Endometrium (tissue), 2 donors: ENCODE data around the gene CCNL2.
"Not testable (repeated sequence)": the region's sequence is repeated elsewhere in the genome, so short reads cannot be mapped to it uniquely, and the experiment has no call there.

Experiments used
- FAIRE-seq: peaks from 2 replicates; lab custom pipeline; 2012; peaks lifted over from hg19 to GRCh38; lab: Jason Lieb, UNC
- donor health status: control.
- donor health status: control.

The CCNL2 gene

GRCh38 chr1:1432274-1432950, 33.3 kb upstream of the CCNL2 start:
- no peak for FAIRE-seq

GRCh38 chr1:1431845-1432273, 32.7 kb upstream of the CCNL2 start:
- FAIRE-seq, result no peak

GRCh38 chr1:1430992-1431844, 32.1 kb upstream of the CCNL2 start:
- no peak for FAIRE-seq

GRCh38 chr1:1430114-1430982, 31.2 kb upstream of the CCNL2 start:
- FAIRE-seq, result no peak

- no peak for FAIRE-seq
Measured at GRCh38 chr1:1429671-1430073, 30.5 kb upstream of the CCNL2 start.

GRCh38 chr1:1428967-1429366, 29.8 kb upstream of the CCNL2 start:
- FAIRE-seq, result not testable (repeated sequence)

GRCh38 chr1:1428174-1428573, 29.0 kb upstream of the CCNL2 start:
- FAIRE-seq, result no peak

GRCh38 chr1:1427820-1428148, 28.6 kb upstream of the CCNL2 start:
- FAIRE-seq, result no peak

GRCh38 chr1:1427106-1427819, 28.1 kb upstream of the CCNL2 start:
- no peak for FAIRE-seq

GRCh38 chr1:1426496-1427105, 27.5 kb upstream of the CCNL2 start:
- FAIRE-seq, result no peak

GRCh38 chr1:1425753-1426495, 26.8 kb upstream of the CCNL2 start:
- FAIRE-seq, result no peak

GRCh38 chr1:1425426-1425752, 26.3 kb upstream of the CCNL2 start:
- FAIRE-seq, result no peak

- no peak for FAIRE-seq
Measured at GRCh38 chr1:1424707-1425106, 25.6 kb upstream of the CCNL2 start.

- no peak for FAIRE-seq
Measured at GRCh38 chr1:1423245-1423597, 24.1 kb upstream of the CCNL2 start.

GRCh38 chr1:1422465-1423244, 23.5 kb upstream of the CCNL2 start:
- no peak for FAIRE-seq

- FAIRE-seq, result no peak
Measured at GRCh38 chr1:1421907-1422464, 22.9 kb upstream of the CCNL2 start.

GRCh38 chr1:1421147-1421906, 22.2 kb upstream of the CCNL2 start, which contains the start of gene ANKRD65:
ANKRD65 (minus strand) TSS chr1:1421276; CDS start chr1:1421005, 271 bp downstream.
- FAIRE-seq, result no peak

- FAIRE-seq, result no peak
Measured at GRCh38 chr1:1420654-1421141, 21.6 kb upstream of the CCNL2 start.
